ENCODE results near the gene DBN1.

The DBN1 gene

GRCh38 chr5:177509381-177509951, 36.0 kb upstream of the DBN1 start, which contains the start of gene DOK3:
TSS of gene DOK3 (minus strand) at chr5:177509826. CDS start at chr5:177509540, 286 bp downstream.
- Mint-ChIP-seq H3K9me3 (no peaks in the 10 kb centered on the region), H3K4me1 (ENCODE audit: low read depth) (peaks cover 4% of the 10 kb centered on the region), H3K27ac (no peak within 1 kb of the TSS), H3K4me3 (no peak within 1 kb of the TSS), H3K36me3 (ENCODE audit: low read depth) (peaks cover 21% of the 10 kb centered on the region), H3K27me3 (ENCODE audit: low read depth) (no peaks in the 10 kb centered on the region)

- H3K4me1 Mint-ChIP-seq (ENCODE audit: low read depth): peaks cover 1% of the 10 kb centered on the region
- H3K36me3 Mint-ChIP-seq (ENCODE audit: low read depth): peaks cover 16% of the 10 kb centered on the region
- no peaks in the 10 kb centered on the region for H3K9me3 Mint-ChIP-seq
- H3K4me3 Mint-ChIP-seq: no peak overlapping the region
- no peaks in the 10 kb centered on the region for H3K27me3 Mint-ChIP-seq (ENCODE audit: low read depth)
- no peak overlapping the region for H3K27ac Mint-ChIP-seq
These were observed 35.4 kb upstream of the DBN1 start for GRCh38 chr5:177508837-177509236.

- no peak overlapping the region for H3K4me3 Mint-ChIP-seq
- H3K36me3 Mint-ChIP-seq (ENCODE audit: low read depth): peaks cover 15% of the 10 kb centered on the region
- no peaks in the 10 kb centered on the region for H3K27me3 Mint-ChIP-seq (ENCODE audit: low read depth)
- H3K27ac Mint-ChIP-seq: no peak overlapping the region
- H3K4me1 Mint-ChIP-seq (ENCODE audit: low read depth): peaks cover 1% of the 10 kb centered on the region
- H3K9me3 Mint-ChIP-seq: no peaks in the 10 kb centered on the region
These were observed 34.8 kb upstream of the DBN1 start for GRCh38 chr5:177508221-177508611.

GRCh38 chr5:177507596-177508220, 34.3 kb upstream of the DBN1 start:
- Mint-ChIP-seq H3K9me3 (no peaks in the 10 kb centered on the region), H3K36me3 (ENCODE audit: low read depth) (peaks cover 12% of the 10 kb centered on the region), H3K27ac (no peak overlapping the region), H3K4me3 (no peak overlapping the region), H3K4me1 (ENCODE audit: low read depth) (peaks cover 1% of the 10 kb centered on the region), H3K27me3 (ENCODE audit: low read depth) (no peaks in the 10 kb centered on the region)

- H3K36me3 Mint-ChIP-seq (ENCODE audit: low read depth): peaks cover 8% of the 10 kb centered on the region
- no peaks in the 10 kb centered on the region for H3K9me3 Mint-ChIP-seq
- peaks cover 1% of the 10 kb centered on the region for H3K4me1 Mint-ChIP-seq (ENCODE audit: low read depth)
- no peak overlapping the region for H3K27ac Mint-ChIP-seq
- H3K27me3 Mint-ChIP-seq (ENCODE audit: low read depth): no peaks in the 10 kb centered on the region
- H3K4me3 Mint-ChIP-seq: no peak overlapping the region
These were observed 33.7 kb upstream of the DBN1 start for GRCh38 chr5:177507165-177507564.

GRCh38 chr5:177505075-177505474, 31.6 kb upstream of the DBN1 start:
- Mint-ChIP-seq H3K4me1 (ENCODE audit: low read depth) (peaks cover 4% of the 10 kb centered on the region), H3K27me3 (ENCODE audit: low read depth) (peaks cover 4% of the 10 kb centered on the region), H3K36me3 (ENCODE audit: low read depth) (peaks cover 2% of the 10 kb centered on the region), H3K4me3 (no peak overlapping the region), H3K27ac (no peak overlapping the region), H3K9me3 (no peaks in the 10 kb centered on the region)

GRCh38 chr5:177504086-177505056, 30.9 kb upstream of the DBN1 start:
- H3K4me1 Mint-ChIP-seq (ENCODE audit: low read depth): peaks cover 2% of the 10 kb centered on the region
- no peaks in the 10 kb centered on the region for H3K9me3 Mint-ChIP-seq
- H3K27me3 Mint-ChIP-seq (ENCODE audit: low read depth): peaks cover 10% of the 10 kb centered on the region
- H3K4me3 Mint-ChIP-seq: no peak overlapping the region
- no peak overlapping the region for H3K27ac Mint-ChIP-seq
- H3K36me3 Mint-ChIP-seq (ENCODE audit: low read depth): peaks cover 2% of the 10 kb centered on the region

GRCh38 chr5:177503351-177504085, 30.1 kb upstream of the DBN1 start:
- no peak overlapping the region for H3K27ac Mint-ChIP-seq
- peaks cover 3% of the 10 kb centered on the region for H3K36me3 Mint-ChIP-seq (ENCODE audit: low read depth)
- H3K9me3 Mint-ChIP-seq: no peaks in the 10 kb centered on the region
- H3K4me3 Mint-ChIP-seq: no peak overlapping the region
- peaks cover 7% of the 10 kb centered on the region for H3K4me1 Mint-ChIP-seq (ENCODE audit: low read depth)
- peaks cover 15% of the 10 kb centered on the region for H3K27me3 Mint-ChIP-seq (ENCODE audit: low read depth)

GRCh38 chr5:177502886-177503285, 29.5 kb upstream of the DBN1 start:
- peaks cover 11% of the 10 kb centered on the region for H3K4me1 Mint-ChIP-seq (ENCODE audit: low read depth)
- peaks cover 3% of the 10 kb centered on the region for H3K36me3 Mint-ChIP-seq (ENCODE audit: low read depth)
- H3K27ac Mint-ChIP-seq: no peak overlapping the region
- H3K4me3 Mint-ChIP-seq: no peak overlapping the region
- H3K27me3 Mint-ChIP-seq (ENCODE audit: low read depth): peaks cover 22% of the 10 kb centered on the region
- no peaks in the 10 kb centered on the region for H3K9me3 Mint-ChIP-seq

GRCh38 chr5:177501874-177502678, 28.6 kb upstream of the DBN1 start:
- Mint-ChIP-seq H3K27ac (no peak overlapping the region), H3K4me3 (no peak overlapping the region), H3K27me3 (ENCODE audit: low read depth) (peaks cover 24% of the 10 kb centered on the region), H3K36me3 (ENCODE audit: low read depth) (peaks cover 3% of the 10 kb centered on the region), H3K9me3 (no peaks in the 10 kb centered on the region), H3K4me1 (ENCODE audit: low read depth) (peaks cover 14% of the 10 kb centered on the region)

- peaks cover 18% of the 10 kb centered on the region for H3K4me1 Mint-ChIP-seq (ENCODE audit: low read depth)
These were observed 27.5 kb upstream of the DBN1 start for GRCh38 chr5:177500685-177501522.

GRCh38 chr5:177499842-177500241, 26.4 kb upstream of the DBN1 start:
- H3K4me1 Mint-ChIP-seq (ENCODE audit: low read depth): peaks cover 19% of the 10 kb centered on the region
- no peak overlapping the region for H3K27ac Mint-ChIP-seq
- H3K4me3 Mint-ChIP-seq: no peak overlapping the region
- peaks cover 3% of the 10 kb centered on the region for H3K36me3 Mint-ChIP-seq (ENCODE audit: low read depth)
- no peaks in the 10 kb centered on the region for H3K9me3 Mint-ChIP-seq
- peaks cover 24% of the 10 kb centered on the region for H3K27me3 Mint-ChIP-seq (ENCODE audit: low read depth)

More at GRCh38 chr5:177500685-177501522, 27.5 kb upstream of the DBN1 start:
- H3K27me3 Mint-ChIP-seq (ENCODE audit: low read depth): peaks cover 24% of the 10 kb centered on the region
- H3K27ac Mint-ChIP-seq: no peak overlapping the region
- peaks cover 3% of the 10 kb centered on the region for H3K36me3 Mint-ChIP-seq (ENCODE audit: low read depth)
- no peaks in the 10 kb centered on the region for H3K9me3 Mint-ChIP-seq
- no peak overlapping the region for H3K4me3 Mint-ChIP-seq
